HepG2 (cell line): ENCODE measurements around the gene ZFHX3. TPM values are rescaled to one million over a fixed set of nuclear protein-coding genes. Genes with fewer than 3 reads are reported as not detected.

ENCODE experiments used
- ATAC-seq: fragments of 200-7000 bp; cut with Tn5 transposase; 3 replicates; pipeline ENCODE4 v1.9.1; 2020; ENCODE audit warnings: mild to moderate bottlenecking, moderate library complexity
- BruUV-seq: library from RNA; stranded (reverse); fragments of 400-500 nt; replicated peaks from 2 replicates; lab custom pipeline; 2021; lab: Mats Ljungman, UMichigan
- CTCF ChIA-PET: fragments of 300-600 bp; formaldehyde crosslinking; extraction: SDS; loops from one replicate; lab custom pipeline; 2021; ENCODE audit warnings: low total read pairs, inconsistent platforms, low intra/inter-chr PET ratio; lab: Yijun Ruan, JAX
- POLR2A ChIA-PET: fragments of 350-600 bp; sonication (Branson Sonifier 250); formaldehyde crosslinking; loops from one replicate; lab custom pipeline; 2020; ENCODE audit warnings: antibody characterized with exemption, inconsistent platforms; lab: Yijun Ruan, JAX
- DNase-seq: peaks from one replicate; pipeline ENCODE4 v3.0.0-alpha.2; 2015; ENCODE audit warnings: low spot score
- FAIRE-seq: peaks from 3 replicates; lab custom pipeline; 2011; peaks lifted over from hg19 to GRCh38; lab: Jason Lieb, UNC
- H2AFZ ChIP-seq: one replicate; pipeline ENCODE4 v1.6.1; 2011; ENCODE audit warnings: low read length, inconsistent platforms
- H3K27ac ChIP-seq: fragments of 300-600 bp; 3 replicates; pipeline ENCODE4 v1.8.0; 2011; ENCODE audit warnings: mixed run types, mild to moderate bottlenecking, mixed read lengths, low read length, inconsistent platforms; ENCODE audit not compliant: insufficient read depth; ENCODE audit errors: extremely low read length
- H3K27me3 ChIP-seq, 2 experiments: fragments of 200-600 bp in 1 of 2; 2 replicates in 1 of 2; 3 replicates in 1 of 2; pipeline versions ENCODE4 v1.6.0 to v1.8.0; 2011; ENCODE audit warnings: low read length in 2 of 2, mild to moderate bottlenecking in 2 of 2, moderate library complexity in 2 of 2, inconsistent platforms in 1 of 2; ENCODE audit not compliant: insufficient read depth in 2 of 2, control insufficient read depth in 1 of 2
- H3K36me3 ChIP-seq, 2 experiments: fragments of 200-600 bp in 1 of 2; replicated peaks in 1 of 2; 2 replicates in 1 of 2; 3 replicates in 1 of 2; pipeline versions ENCODE4 v1.5.1 to v1.8.0; 2011; ENCODE audit warnings: low read length in 2 of 2, inconsistent platforms in 1 of 2; ENCODE audit not compliant: insufficient read depth in 2 of 2, control insufficient read depth in 1 of 2
- H3K4me1 ChIP-seq: 2 replicates; pipeline ENCODE4 v1.5.1; 2012; ENCODE audit warnings: low read length, inconsistent platforms; ENCODE audit not compliant: insufficient read depth
- H3K4me2 ChIP-seq: 2 replicates; pipeline ENCODE4 v1.6.0; 2011; ENCODE audit warnings: low read depth, low read length, inconsistent platforms
- H3K4me3 ChIP-seq, 3 experiments: fragments of 200-600 bp in 1 of 3; sonication (generic), shearing (Covaris generic) in 1 of 3; replicated peaks in 1 of 3; 2 replicates each; pipeline ENCODE4 v1.5.1; 2011 to 2016; ENCODE audit warnings: low read length in 3 of 3, inconsistent platforms in 2 of 3, low read depth in 2 of 3, mild to moderate bottlenecking in 2 of 3, control low read depth in 1 of 3, mixed read lengths in 1 of 3; ENCODE audit not compliant: insufficient read depth in 1 of 3
- H3K79me2 ChIP-seq: one replicate; pipeline ENCODE4 v1.6.1; 2011; ENCODE audit warnings: low read length, inconsistent platforms; ENCODE audit not compliant: insufficient read depth
- H3K9ac ChIP-seq: 2 replicates; pipeline ENCODE4 v1.6.0; 2011; ENCODE audit warnings: mild to moderate bottlenecking, low read depth, low read length, inconsistent platforms; ENCODE audit not compliant: insufficient read depth
- H3K9me3 ChIP-seq: 2 replicates; pipeline ENCODE4 v1.5.1; 2012; ENCODE audit warnings: mild to moderate bottlenecking, low read length
- H4K20me1 ChIP-seq: 2 replicates; pipeline ENCODE4 v1.6.0; 2011; ENCODE audit warnings: inconsistent platforms, mild to moderate bottlenecking, low read length, moderate library complexity; ENCODE audit not compliant: insufficient read depth
- AFF4 ChIP-seq: sonication (generic); formaldehyde crosslinking; IDR thresholded peaks from 2 replicates; pipeline ENCODE4 v1.4.0; 2020; ENCODE audit warnings: missing genetic modification reagents
- HOXA5 ChIP-seq: sonication (generic); formaldehyde crosslinking; IDR thresholded peaks from 2 replicates; pipeline ENCODE4 v1.4.0; 2020; ENCODE audit warnings: missing genetic modification reagents
- NKX3-1 ChIP-seq: sonication (generic); formaldehyde crosslinking; IDR thresholded peaks from 2 replicates; pipeline ENCODE4 v1.5.0; 2020; ENCODE audit warnings: missing genetic modification reagents
- PHF20 ChIP-seq: sonication (generic); formaldehyde crosslinking; IDR thresholded peaks from 2 replicates; pipeline ENCODE4 v1.5.0; 2020; ENCODE audit warnings: mild to moderate bottlenecking, missing genetic modification reagents
- RFX5 ChIP-seq: IDR thresholded peaks from 2 replicates; pipeline ENCODE4 v1.6.1; 2011; ENCODE audit warnings: low read depth, low read length, improper control_type of control experiment
- YEATS2 ChIP-seq: sonication (generic); formaldehyde crosslinking; IDR thresholded peaks from 2 replicates; pipeline ENCODE4 v1.4.0; 2020; ENCODE audit warnings: missing genetic modification reagents, borderline replicate concordance
- ZFP90 ChIP-seq: sonication (generic); formaldehyde crosslinking; IDR thresholded peaks from 2 replicates; pipeline ENCODE4 v1.8.0; 2022; ENCODE audit warnings: missing genetic modification reagents, mild to moderate bottlenecking, inconsistent platforms, borderline replicate concordance
- ZNF274 ChIP-seq: sonication (generic); formaldehyde crosslinking; IDR thresholded peaks from 2 replicates; pipeline ENCODE4 v1.5.1; 2020; ENCODE audit warnings: mild to moderate bottlenecking, missing genetic modification reagents
- WGBS: methylation state at CpG from one replicate; pipeline ENCODE4 v1.1.6; 2017; ENCODE audit warnings: low lambda C conversion rate; 5-methylcytosine and 5-hydroxymethylcytosine counted together
- in situ Hi-C: cut with HindIII; loops from 2 replicates; pipeline ENCODE4 v1.10.0; 2017; ENCODE audit warnings: low pct_unique_long_range_greater_than_20kb; ENCODE audit not compliant: extremely low pct_ligation_motif_present
- intact Hi-C: fragments of 100-400 bp; cut with micrococcal nuclease; formaldehyde crosslinking; loops from one replicate; pipeline ENCODE4 v1.10.0; 2022; ENCODE audit not compliant: unreplicated experiment
- polyA plus RNA-seq, 8 experiments: library from polyadenylated mRNA; depleted of rRNA in 3 of 8; stranded (reverse) in 7 of 8; unstranded in 1 of 8; fragments of >200 nt; fragmentation: Illumina TruSeq in 4 of 8; extraction: Trizol in 4 of 8; gene quantifications; 2 replicates each; pipeline versions ENCODE4 v1.2.1 to v1.2.3, GENCODE V29; 2011 to 2016; ENCODE audit warnings: low read depth in 4 of 8, missing spikeins in 1 of 8, mixed read lengths in 1 of 8; ENCODE audit not compliant: insufficient read depth in 1 of 8
- total RNA-seq, 5 experiments: library from RNA; depleted of rRNA; stranded (reverse); fragments of >200 nt; fragmentation: Illumina TruSeq; extraction: Trizol; gene quantifications; 2 replicates each; pipeline ENCODE4 v1.2.3, GENCODE V29; 2016; ENCODE audit warnings: low read depth in 1 of 5
- TF ChIP-seq, protein P1 (sequence below): sonication (generic); formaldehyde crosslinking; IDR thresholded peaks from 2 replicates; pipeline ENCODE4 v1.5.0; 2020; ENCODE audit warnings: missing genetic modification reagents

Gene ZFHX3
- total and polyA plus RNA-seq, 2 of the 13 experiments (the other 11 are each of a cell fraction or from before 2014, with no cell fraction given): 5.0 to 6.0 TPM

DNA sequence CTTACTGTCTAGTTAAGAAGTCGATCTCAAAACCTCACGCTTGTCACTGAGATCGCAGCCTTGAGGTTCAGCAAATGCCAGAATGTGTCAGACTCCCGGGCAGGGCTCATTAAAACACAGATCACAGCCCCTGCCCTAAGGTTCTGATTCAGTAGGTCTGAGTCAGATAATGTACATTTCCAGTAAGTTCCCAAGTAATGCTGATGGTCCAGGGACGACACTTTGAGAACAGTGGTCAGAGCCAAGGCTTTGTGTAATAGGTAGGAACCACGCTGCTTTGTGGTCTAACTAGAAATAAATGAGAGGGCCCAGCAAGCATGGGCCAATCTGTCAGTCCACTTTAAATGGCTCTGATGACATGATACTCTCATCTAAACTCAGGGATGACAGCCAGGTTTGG is 228.6 kb downstream of the ZFHX3 start:
- Histone ChIP-seq H3K79me2 (no peaks in the 10 kb centered on the region), H3K27me3 (no peaks in the 10 kb centered on the region), H3K27ac (no peak overlapping the region), H3K9ac (no peak overlapping the region), H2AFZ (no peak overlapping the region), H4K20me1 (no peaks in the 10 kb centered on the region), H3K4me1 (no peaks in the 10 kb centered on the region), H3K36me3 (peaks cover 10 to 16% of the 10 kb centered on the region in 2 experiments; a peak in 4 of 5 replicates), H3K4me2 (no peak overlapping the region), H3K4me3 (no peak overlapping the region), H3K9me3 (no peaks in the 10 kb centered on the region)
- ChIA-PET POLR2A (no interaction called here), CTCF (no interaction called here)
- in situ Hi-C loops: no loop called here
- DNase-seq: no peak
- intact Hi-C loops: no loop called here
- 93% methylated on average over 6 of the region's 6 CpGs for WGBS
- FAIRE-seq: no peak
- no TSS peak for BruUV-seq
- TF ChIP-seq NKX3-1 (CRISPR knock-in tag) (no peak), YEATS2 (CRISPR knock-in tag) (no peak), HOXA5 (CRISPR knock-in tag) (no peak), ZFP90 (no peak), AFF4 (CRISPR knock-in tag) (no peak), ZNF274 (no peak), PHF20 (CRISPR knock-in tag) (no peak), RFX5 (no peak)
- TF ChIP-seq, protein P1, sequence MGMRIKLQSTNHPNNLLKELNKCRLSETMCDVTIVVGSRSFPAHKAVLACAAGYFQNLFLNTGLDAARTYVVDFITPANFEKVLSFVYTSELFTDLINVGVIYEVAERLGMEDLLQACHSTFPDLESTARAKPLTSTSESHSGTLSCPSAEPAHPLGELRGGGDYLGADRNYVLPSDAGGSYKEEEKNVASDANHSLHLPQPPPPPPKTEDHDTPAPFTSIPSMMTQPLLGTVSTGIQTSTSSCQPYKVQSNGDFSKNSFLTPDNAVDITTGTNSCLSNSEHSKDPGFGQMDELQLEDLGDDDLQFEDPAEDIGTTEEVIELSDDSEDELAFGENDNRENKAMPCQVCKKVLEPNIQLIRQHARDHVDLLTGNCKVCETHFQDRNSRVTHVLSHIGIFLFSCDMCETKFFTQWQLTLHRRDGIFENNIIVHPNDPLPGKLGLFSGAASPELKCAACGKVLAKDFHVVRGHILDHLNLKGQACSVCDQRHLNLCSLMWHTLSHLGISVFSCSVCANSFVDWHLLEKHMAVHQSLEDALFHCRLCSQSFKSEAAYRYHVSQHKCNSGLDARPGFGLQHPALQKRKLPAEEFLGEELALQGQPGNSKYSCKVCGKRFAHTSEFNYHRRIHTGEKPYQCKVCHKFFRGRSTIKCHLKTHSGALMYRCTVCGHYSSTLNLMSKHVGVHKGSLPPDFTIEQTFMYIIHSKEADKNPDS (CRISPR knock-in tag): no peak
- no peak for ATAC-seq
